ENCODE results near the gene PNMA1. TPM values are rescaled to one million over a fixed set of nuclear protein-coding genes. Genes with fewer than 3 reads are reported as not detected.
A peak's percentile ranks its signal among the peaks of the same experiment; 100 is the strongest.

The PNMA1 gene
- total RNA-seq, 2 donors from 2014 or later, result 42.0 to 53.7 TPM

- no peaks in the 10 kb centered on the region for H3K36me3 Mint-ChIP-seq (ENCODE audit: low read depth)
- DNase-seq (peak in 1 of 3 donors; percentile 18), ATAC-seq (no peak)
- no peaks in the 10 kb centered on the region for H3K27me3 Mint-ChIP-seq
- H3K4me1 Mint-ChIP-seq, result peaks cover 73% of the 10 kb centered on the region
- peak overlapping the region; percentile 92 for H3K4me3 Mint-ChIP-seq
- no peaks in the 10 kb centered on the region for H3K9me3 ChIP-seq (ENCODE audit: control insufficient read depth, low read length, poor library complexity, severe bottlenecking)
- H3K27ac Mint-ChIP-seq, result peak overlapping the region; percentile 96
These were observed 41.3 kb upstream of the PNMA1 start for GRCh38 chr14:73755434-73756014.

GRCh38 chr14:73754911-73755360 is 40.8 kb upstream of the PNMA1 start:
- Mint-ChIP-seq H3K36me3 (ENCODE audit: low read depth) (no peaks in the 10 kb centered on the region), H3K4me1 (peaks cover 75% of the 10 kb centered on the region), H3K27ac (peak overlapping the region; percentile 96), H3K27me3 (no peaks in the 10 kb centered on the region), H3K4me3 (peak overlapping the region; percentile 92)
- ATAC-seq (no peak), DNase-seq (no peak)
- H3K9me3 ChIP-seq (ENCODE audit: control insufficient read depth, low read length, poor library complexity, severe bottlenecking), result no peaks in the 10 kb centered on the region

- peaks cover 81% of the 10 kb centered on the region for H3K4me1 Mint-ChIP-seq
- H3K36me3 Mint-ChIP-seq (ENCODE audit: low read depth), result no peaks in the 10 kb centered on the region
- H3K27me3 Mint-ChIP-seq, result no peaks in the 10 kb centered on the region
- ATAC-seq, result peak; percentile 44
- H3K27ac Mint-ChIP-seq, result peak overlapping the region; percentile 96
- H3K9me3 ChIP-seq (ENCODE audit: control insufficient read depth, low read length, poor library complexity, severe bottlenecking), result no peaks in the 10 kb centered on the region
- H3K4me3 Mint-ChIP-seq, result peak overlapping the region; percentile 92
- DNase-seq, result no peak
These were observed 40.0 kb upstream of the PNMA1 start for GRCh38 chr14:73753887-73754795.

- ATAC-seq, result peak; percentile 43
- Mint-ChIP-seq H3K27ac (peak overlapping the region; percentile 96), H3K27me3 (no peaks in the 10 kb centered on the region), H3K36me3 (ENCODE audit: low read depth) (no peaks in the 10 kb centered on the region), H3K4me1 (peaks cover 87% of the 10 kb centered on the region), H3K4me3 (peak overlapping the region; percentile 92)
- DNase-seq, result peak in 2 of 3 donors; percentile 11 to 31
- H3K9me3 ChIP-seq (ENCODE audit: control insufficient read depth, low read length, poor library complexity, severe bottlenecking), result no peaks in the 10 kb centered on the region
These were observed 39.1 kb upstream of the PNMA1 start for GRCh38 chr14:73753124-73753886.

GRCh38 chr14:73752297-73752992 is 38.3 kb upstream of the PNMA1 start:
- peak overlapping the region; percentile 96 for H3K27ac Mint-ChIP-seq
- peaks cover 86% of the 10 kb centered on the region for H3K4me1 Mint-ChIP-seq
- H3K27me3 Mint-ChIP-seq, result no peaks in the 10 kb centered on the region
- H3K36me3 Mint-ChIP-seq (ENCODE audit: low read depth), result no peaks in the 10 kb centered on the region
- no peaks in the 10 kb centered on the region for H3K9me3 ChIP-seq (ENCODE audit: control insufficient read depth, low read length, poor library complexity, severe bottlenecking)
- peak overlapping the region; percentile 92 for H3K4me3 Mint-ChIP-seq
- ATAC-seq (peak; percentile 53), DNase-seq (peak in 1 of 3 donors; percentile 41)

GRCh38 chr14:73751157-73751691 is 37.0 kb upstream of the PNMA1 start:
- DNase-seq, result no peak
- no peak for ATAC-seq
- Mint-ChIP-seq H3K4me1 (peaks cover 85% of the 10 kb centered on the region), H3K27ac (peak overlapping the region; percentile 96), H3K4me3 (peak overlapping the region; percentile 43), H3K27me3 (no peaks in the 10 kb centered on the region), H3K36me3 (ENCODE audit: low read depth) (no peaks in the 10 kb centered on the region)
- H3K9me3 ChIP-seq (ENCODE audit: control insufficient read depth, low read length, poor library complexity, severe bottlenecking), result no peaks in the 10 kb centered on the region

- no peaks in the 10 kb centered on the region for H3K9me3 ChIP-seq (ENCODE audit: control insufficient read depth, low read length, poor library complexity, severe bottlenecking)
- H3K36me3 Mint-ChIP-seq (ENCODE audit: low read depth), result no peaks in the 10 kb centered on the region
- H3K4me1 Mint-ChIP-seq, result peaks cover 78% of the 10 kb centered on the region
- H3K27ac Mint-ChIP-seq, result peak overlapping the region; percentile 96
- no peak overlapping the region for H3K4me3 Mint-ChIP-seq
- ATAC-seq, result no peak
- DNase-seq, result no peak
- H3K27me3 Mint-ChIP-seq, result no peaks in the 10 kb centered on the region
These were observed 36.3 kb upstream of the PNMA1 start for GRCh38 chr14:73750531-73750901.

GRCh38 chr14:73749706-73750530 is 35.7 kb upstream of the PNMA1 start:
- no peaks in the 10 kb centered on the region for H3K9me3 ChIP-seq (ENCODE audit: control insufficient read depth, low read length, poor library complexity, severe bottlenecking)
- DNase-seq (no peak), ATAC-seq (no peak)
- H3K36me3 Mint-ChIP-seq (ENCODE audit: low read depth), result no peaks in the 10 kb centered on the region
- H3K4me1 Mint-ChIP-seq, result peaks cover 78% of the 10 kb centered on the region
- H3K4me3 Mint-ChIP-seq, result no peak overlapping the region
- peak overlapping the region; percentile 96 for H3K27ac Mint-ChIP-seq
- H3K27me3 Mint-ChIP-seq, result no peaks in the 10 kb centered on the region

- Mint-ChIP-seq H3K27me3 (no peaks in the 10 kb centered on the region), H3K27ac (peak overlapping the region; percentile 96), H3K36me3 (ENCODE audit: low read depth) (no peaks in the 10 kb centered on the region), H3K4me1 (peaks cover 80% of the 10 kb centered on the region), H3K4me3 (peak overlapping the region; percentile 74)
- H3K9me3 ChIP-seq (ENCODE audit: control insufficient read depth, low read length, poor library complexity, severe bottlenecking), result no peaks in the 10 kb centered on the region
- DNase-seq (no peak), ATAC-seq (no peak)
These were observed 34.7 kb upstream of the PNMA1 start for GRCh38 chr14:73748858-73749357.

GRCh38 chr14:73747379-73748211 is 33.4 kb upstream of the PNMA1 start:
- DNase-seq, result no peak
- peak overlapping the region; percentile 96 for H3K27ac Mint-ChIP-seq
- H3K4me1 Mint-ChIP-seq, result peaks cover 81% of the 10 kb centered on the region
- H3K9me3 ChIP-seq (ENCODE audit: control insufficient read depth, low read length, poor library complexity, severe bottlenecking), result no peaks in the 10 kb centered on the region
- H3K27me3 Mint-ChIP-seq, result no peaks in the 10 kb centered on the region
- ATAC-seq, result no peak
- H3K36me3 Mint-ChIP-seq (ENCODE audit: low read depth), result no peaks in the 10 kb centered on the region
- H3K4me3 Mint-ChIP-seq, result peak overlapping the region; percentile 47

All from T-helper 17 cell (primary cell).